ENCODE results near the gene SPAG17.
A peak's percentile ranks its signal among the peaks of the same experiment; 100 is the strongest.

SPAG17 gene

GRCh38 chr1:118118873-118119463 lies 66.1 kb downstream of the SPAG17 start:
- no peak for DNase-seq (ENCODE audit: low spot score)

DNA sequence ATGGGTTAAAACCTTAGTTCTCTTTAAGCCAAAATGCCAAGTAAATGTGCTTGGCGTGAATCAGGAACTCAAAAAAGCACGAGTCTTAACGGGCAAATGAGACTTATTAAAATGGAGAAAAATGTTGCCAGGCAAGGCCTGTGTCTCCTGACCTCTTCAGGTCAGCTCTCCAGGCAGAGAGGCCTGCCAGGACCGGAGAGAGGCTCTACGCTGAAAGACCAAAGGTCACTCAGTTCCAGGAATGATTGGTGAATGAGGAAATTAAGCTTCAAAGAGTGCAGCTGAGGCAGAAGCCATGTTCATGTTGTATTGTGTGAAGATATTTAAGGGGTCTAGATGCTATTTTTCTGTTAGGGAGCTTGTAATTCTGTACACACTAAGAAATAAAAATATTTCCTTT lies 66.6 kb downstream of the SPAG17 start:
- DNase-seq (ENCODE audit: low spot score): peak; percentile 8

GRCh38 chr1:118117521-118117920 lies 67.5 kb downstream of the SPAG17 start:
- DNase-seq (ENCODE audit: low spot score): no peak

DNA sequence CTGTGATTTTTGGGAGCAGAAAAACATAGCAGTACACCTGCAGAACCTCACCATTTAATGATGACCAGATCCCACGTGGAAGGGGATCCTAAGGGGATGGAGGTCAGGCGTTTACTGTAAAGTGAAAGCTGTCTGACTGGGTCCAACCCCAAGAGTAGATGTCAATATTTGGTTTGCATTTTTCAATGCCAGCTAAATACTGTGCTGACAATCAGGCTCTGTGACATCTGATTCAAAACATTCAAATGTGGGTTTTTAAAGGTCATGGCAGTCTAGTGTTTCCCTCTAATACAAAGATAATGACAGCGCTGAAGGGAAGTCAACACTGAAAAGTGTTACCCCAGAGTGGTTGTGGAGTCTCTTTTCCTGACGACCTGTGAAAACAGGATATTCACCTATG lies 68.1 kb downstream of the SPAG17 start:
- no peak for DNase-seq (ENCODE audit: low spot score)

DNA sequence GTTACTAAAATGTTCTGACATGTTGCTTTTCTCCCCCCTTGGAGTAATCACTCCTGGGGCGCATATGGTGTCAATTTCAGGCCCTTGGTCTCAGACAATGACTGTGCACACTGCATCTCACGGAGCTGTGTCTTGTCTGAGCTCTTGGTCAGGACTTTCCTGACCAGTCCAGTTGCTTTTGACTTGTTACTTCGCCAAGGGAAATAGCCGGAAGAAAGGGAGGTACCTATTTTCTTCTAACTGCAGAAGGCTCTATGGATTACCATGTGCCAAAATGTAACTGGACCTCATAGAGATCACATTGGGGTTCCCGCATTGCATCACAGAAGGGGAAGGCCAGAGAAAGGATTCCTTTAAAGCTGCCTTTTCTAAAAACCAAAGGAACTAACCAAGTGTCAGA lies 68.6 kb downstream of the SPAG17 start:
- DNase-seq (ENCODE audit: low spot score): peak; percentile 11

DNA sequence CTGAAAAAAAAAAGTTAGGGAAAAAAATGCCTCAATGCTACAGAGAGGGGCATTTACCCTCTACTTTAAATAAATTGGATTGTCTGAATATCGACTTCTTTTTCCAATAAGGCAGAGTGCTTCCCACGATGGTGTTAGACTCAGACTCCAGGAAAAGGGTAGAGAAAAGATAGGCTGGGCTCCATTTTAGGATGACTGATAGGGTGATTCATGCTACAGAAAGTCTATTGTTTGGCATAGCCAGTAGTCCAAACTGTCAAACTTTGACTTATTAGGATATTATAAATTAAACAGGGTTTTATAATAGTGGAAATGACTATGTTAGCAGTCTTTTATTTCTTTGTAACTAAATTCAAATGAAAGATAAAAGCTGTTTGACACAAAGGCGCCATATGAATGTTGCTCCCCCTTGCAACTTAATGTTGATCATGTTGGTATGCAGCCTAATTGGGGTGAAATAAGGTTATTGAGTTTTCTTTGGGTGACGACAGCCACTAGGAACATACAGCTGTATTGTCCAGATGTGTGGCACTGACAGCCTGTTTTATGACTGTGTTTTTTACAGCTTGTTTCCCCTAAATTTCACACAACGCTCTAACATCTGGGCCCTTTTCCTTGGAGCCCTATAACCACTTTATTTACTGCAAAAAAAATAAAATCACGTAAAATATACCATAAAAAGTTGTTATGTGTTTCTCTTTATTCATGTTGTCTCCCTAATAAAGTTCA lies 69.3 kb downstream of the SPAG17 start:
- no peak for DNase-seq (ENCODE audit: low spot score)

DNA sequence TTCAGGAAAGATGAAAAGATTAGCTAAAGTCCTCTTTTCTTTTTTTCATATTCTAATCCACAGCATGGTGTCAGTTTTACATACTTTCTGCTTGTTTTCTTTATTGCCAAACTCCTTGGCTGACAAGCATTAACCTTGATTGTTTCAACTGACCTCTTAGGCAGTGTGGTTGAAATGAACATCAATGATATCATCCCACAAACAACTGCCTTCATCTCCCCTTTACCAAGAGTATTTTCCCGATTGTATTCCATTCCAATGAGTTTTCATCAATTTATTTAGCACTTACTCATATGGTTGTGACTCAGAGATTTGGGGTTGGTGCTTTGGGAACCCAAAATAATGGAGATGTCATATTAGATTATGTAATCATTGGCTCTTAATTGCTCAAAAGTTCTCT lies 71.8 kb downstream of the SPAG17 start:
- DNase-seq (ENCODE audit: low spot score): no peak

DNA sequence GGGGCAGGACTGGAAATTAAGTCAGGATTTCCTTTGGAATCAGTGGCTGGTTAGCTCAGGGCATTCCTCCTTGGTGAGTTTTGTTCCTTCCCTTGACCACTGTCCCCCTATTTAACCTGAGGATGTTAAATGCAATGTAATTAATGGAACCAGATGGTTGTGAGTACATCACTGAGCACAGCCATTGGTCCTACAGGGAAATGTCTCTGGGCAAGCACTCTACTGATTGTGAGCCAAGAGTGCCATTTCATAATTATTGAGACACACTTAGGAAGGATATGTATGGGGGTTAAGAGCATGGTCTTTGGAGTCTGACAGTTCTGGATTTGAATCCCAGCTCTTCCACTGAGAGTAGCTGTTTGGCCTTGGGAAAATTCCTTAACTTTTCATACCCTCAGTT lies 74.4 kb downstream of the SPAG17 start:
- DNase-seq (ENCODE audit: low spot score): no peak

DNA sequence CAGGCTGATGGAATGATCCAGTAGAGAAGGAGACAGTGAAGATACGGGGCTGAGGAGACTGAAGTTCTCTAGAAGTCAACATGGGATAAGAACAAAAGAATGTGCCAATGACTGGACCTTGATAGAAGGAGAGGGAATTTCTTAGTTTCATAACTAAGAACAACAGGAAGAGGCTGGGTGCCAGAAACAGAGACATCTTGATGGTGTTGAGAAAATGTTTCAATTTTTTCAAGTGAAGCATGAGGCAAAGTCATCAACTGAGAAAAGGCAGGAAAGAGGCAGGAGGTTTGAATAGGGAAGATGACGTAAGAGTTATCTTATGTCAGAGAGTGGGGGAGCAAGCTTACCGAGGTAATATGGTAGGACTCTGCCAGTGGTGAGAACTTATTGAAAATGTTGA lies 80.1 kb downstream of the SPAG17 start:
- DNase-seq (ENCODE audit: low spot score): no peak

- DNase-seq (ENCODE audit: low spot score): no peak
Measured at GRCh38 chr1:118102445-118102844, 82.6 kb downstream of the SPAG17 start.

GRCh38 chr1:118101999-118102398 lies 83.0 kb downstream of the SPAG17 start:
- DNase-seq (ENCODE audit: low spot score): no peak

DNA sequence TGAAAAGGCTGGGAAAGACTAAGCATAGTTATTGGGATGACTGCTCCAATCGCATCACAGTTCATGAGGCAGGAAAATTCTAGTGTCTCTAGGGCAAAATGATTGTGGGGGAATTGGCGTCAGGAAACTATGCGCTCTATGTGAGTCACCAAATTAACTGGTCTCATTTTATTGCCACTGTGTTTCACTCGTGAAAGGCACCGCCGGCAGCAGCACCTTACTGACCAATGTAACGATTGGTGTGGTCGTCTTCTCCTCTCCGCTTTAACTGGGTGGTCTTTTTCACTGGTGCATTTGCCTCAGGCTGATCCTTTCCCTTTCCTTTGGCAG lies 83.5 kb downstream of the SPAG17 start:
- no peak for DNase-seq (ENCODE audit: low spot score)

DNA sequence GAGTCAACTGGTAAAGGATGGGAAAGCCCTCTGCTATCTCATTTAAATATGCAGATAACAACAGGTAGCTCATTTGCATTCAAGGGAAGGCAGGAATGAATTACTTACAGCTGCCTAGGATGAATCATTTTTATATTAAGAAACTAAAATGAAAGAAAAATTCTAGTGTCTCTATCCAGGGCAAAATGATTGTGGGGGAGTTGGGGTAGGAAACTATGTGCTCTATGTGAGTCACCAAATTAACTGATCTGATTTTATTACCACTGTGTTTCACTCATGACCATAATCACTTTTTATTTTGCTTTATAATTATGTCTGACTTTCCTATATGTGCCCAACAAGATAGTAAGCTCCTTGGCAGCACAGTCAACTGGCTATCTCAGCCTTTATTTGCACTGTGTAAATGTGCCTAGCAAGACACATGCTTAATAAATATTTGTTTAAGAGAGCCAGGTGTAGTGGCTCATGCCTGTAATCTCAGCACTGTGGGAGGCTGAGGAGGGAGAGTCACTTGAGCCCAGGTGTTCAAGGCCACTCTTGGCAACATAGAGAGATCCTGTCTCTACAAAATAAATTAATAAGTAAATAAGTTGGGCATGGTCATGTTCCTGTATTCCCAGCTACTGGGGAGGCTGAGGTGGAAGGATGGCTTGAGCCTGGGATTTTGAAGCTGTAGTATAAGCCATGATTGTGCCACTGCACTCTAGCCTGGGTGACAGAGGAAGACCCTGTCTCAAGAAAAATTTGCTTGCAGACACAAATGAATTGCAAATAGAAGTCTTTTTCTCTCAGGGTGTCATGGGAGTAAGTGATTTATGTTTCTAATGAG lies 84.1 kb downstream of the SPAG17 start:
- DNase-seq (ENCODE audit: low spot score): no peak

GRCh38 chr1:118099686-118100085 lies 85.3 kb downstream of the SPAG17 start:
- DNase-seq (ENCODE audit: low spot score): no peak

- DNase-seq (ENCODE audit: low spot score): no peak
Measured at GRCh38 chr1:118097622-118098348, 87.2 kb downstream of the SPAG17 start.

GRCh38 chr1:118093017-118093416 lies 92.0 kb downstream of the SPAG17 start:
- no peak for DNase-seq (ENCODE audit: low spot score)

DNA sequence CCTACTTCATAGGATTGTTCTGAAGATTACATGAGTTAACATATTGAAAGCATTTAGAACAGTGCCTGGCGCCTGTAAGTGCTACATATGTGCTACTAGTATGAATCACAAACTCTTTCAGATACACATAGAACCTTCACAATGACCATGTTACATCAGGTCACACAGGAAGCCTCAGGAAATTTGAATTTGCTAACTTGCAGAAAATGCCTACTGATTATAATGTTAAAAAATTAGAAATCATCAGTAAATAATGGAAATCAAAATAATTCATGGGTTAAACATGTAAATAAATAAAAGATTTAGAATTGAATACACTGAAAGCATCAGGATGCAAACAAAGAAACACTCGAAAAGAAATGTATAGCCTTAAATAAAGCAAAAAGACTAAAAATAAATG lies 94.9 kb downstream of the SPAG17 start:
- DNase-seq (ENCODE audit: low spot score): no peak

- no peak for DNase-seq (ENCODE audit: low spot score)
Measured at GRCh38 chr1:118085365-118085764, 99.7 kb downstream of the SPAG17 start.

DNA sequence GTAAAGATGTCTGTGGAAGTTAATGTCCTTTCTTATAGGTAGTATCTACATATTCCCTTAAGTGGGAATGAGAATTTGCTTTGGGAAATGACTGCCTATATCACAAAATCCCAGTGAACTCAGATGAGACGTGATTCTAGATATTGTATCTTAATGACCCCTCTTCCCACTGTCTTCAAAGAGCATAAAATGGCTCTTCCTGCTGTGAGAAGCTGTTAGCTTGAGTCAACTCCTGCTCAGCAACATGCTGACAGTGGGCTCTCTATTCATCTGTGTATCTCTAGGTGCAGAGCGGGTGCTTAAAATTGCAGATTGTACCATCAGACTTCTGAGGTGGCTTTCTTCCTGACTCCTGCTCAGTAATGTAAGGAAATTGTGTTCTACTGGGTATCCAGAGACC lies 100.6 kb downstream of the SPAG17 start:
- DNase-seq (ENCODE audit: low spot score): no peak

DNA sequence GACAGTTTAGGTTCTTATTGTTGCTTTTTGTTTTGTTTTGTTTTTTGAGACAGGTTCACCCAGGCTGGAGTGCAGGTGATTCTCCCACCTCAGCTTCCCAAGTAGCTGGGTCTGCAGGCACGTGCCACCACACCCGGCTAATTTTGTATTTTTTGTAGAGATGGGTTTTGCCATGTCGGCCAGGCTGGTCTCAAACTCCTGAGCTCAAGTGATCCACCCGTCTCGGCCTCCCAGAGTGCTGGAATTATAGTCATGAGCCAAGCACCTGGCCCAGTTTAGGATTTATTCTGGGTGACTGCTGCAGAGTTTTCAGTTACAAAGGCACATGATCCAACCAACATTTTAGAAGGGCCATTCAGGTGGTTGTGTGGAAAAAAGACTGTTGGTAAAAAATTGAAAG lies 102.0 kb downstream of the SPAG17 start:
- no peak for DNase-seq (ENCODE audit: low spot score)

DNA sequence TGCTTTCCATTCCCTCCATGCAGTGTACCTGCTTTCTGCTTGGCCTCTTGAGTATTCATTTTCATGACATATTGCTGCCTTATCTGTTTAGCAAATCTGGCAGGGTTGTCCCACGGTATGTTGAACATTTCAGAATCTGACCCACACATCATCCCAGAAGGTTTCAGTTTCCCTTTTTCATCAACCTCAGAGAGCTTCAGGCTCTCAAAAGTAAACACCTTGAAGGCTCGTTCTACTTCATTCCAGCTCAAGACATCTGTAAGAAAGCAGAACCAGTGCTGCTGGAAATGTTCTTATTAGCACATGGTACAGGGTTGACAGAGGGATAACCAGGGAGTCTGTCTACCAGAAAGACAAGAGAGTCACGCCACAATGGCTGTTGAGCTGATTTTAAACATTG lies 103.6 kb downstream of the SPAG17 start:
- DNase-seq (ENCODE audit: low spot score): no peak

GRCh38 chr1:118077331-118078045 lies 107.5 kb downstream of the SPAG17 start:
- DNase-seq (ENCODE audit: low spot score): no peak

Measured in pons (tissue), 1 donor.